HG02970 (cell line): ENCODE data around the gene CDC34.

ENCODE experiments used
- ATAC-seq: cut with Tn5 transposase; IDR thresholded peaks from one replicate; pipeline ENCODE4 v1.9.1; 2021; ENCODE audit warnings: mild to moderate bottlenecking, moderate library complexity, moderate number of reproducible peaks; ENCODE audit not compliant: unreplicated experiment, low FRiP score

CDC34 gene

GRCh38 chr19:571566-571974 is 40.0 kb downstream of the CDC34 start:
- no peak for ATAC-seq

GRCh38 chr19:572140-572742 is 40.7 kb downstream of the CDC34 start, which contains the start of gene BSG:
TSS of gene BSG (plus strand) at chr19:572596. CDS start at chr19:572635, 39 bp downstream.
- peak; percentile 75 for ATAC-seq

- ATAC-seq: peak; percentile 8
Observed at GRCh38 chr19:572743-573518, 41.4 kb downstream of the CDC34 start.

- ATAC-seq: no peak
Observed at GRCh38 chr19:573519-573825, 41.9 kb downstream of the CDC34 start.

GRCh38 chr19:574658-575526 is 43.3 kb downstream of the CDC34 start:
- no peak for ATAC-seq

GRCh38 chr19:575527-576506 is 44.3 kb downstream of the CDC34 start:
- ATAC-seq: no peak

GRCh38 chr19:576768-577438 is 45.3 kb downstream of the CDC34 start:
- ATAC-seq: no peak

GRCh38 chr19:577439-578392 is 46.2 kb downstream of the CDC34 start:
- no peak for ATAC-seq

GRCh38 chr19:579111-579841 is 47.7 kb downstream of the CDC34 start:
- no peak for ATAC-seq

GRCh38 chr19:579842-580155 is 48.2 kb downstream of the CDC34 start:
- ATAC-seq: no peak

GRCh38 chr19:580274-580835 is 48.8 kb downstream of the CDC34 start:
- no peak for ATAC-seq

GRCh38 chr19:581399-582111 is 50.0 kb downstream of the CDC34 start:
- ATAC-seq: no peak

GRCh38 chr19:582497-583197 is 51.1 kb downstream of the CDC34 start:
- ATAC-seq: no peak

GRCh38 chr19:583198-583967 is 51.8 kb downstream of the CDC34 start:
- ATAC-seq: no peak

GRCh38 chr19:583968-584239 is 52.3 kb downstream of the CDC34 start:
- ATAC-seq: no peak
